ENCODE results near the gene XXYLT1.

The XXYLT1 gene

GRCh38 chr3:195117978-195118581 is 152.9 kb downstream of the XXYLT1 start (continued):
- TF ChIP-seq PATZ1 (CRISPR knock-in tag; IDR thresholded peaks at IDR 0.05; ENCODE audit: borderline replicate concordance) (no peak), ARNTL (CRISPR knock-in tag; IDR thresholded peaks at IDR 0.05; ENCODE audit: borderline replicate concordance, low read depth) (no peak), CSDC2 (CRISPR knock-in tag; IDR thresholded peaks at IDR 0.05) (no peak), CREB5 (CRISPR knock-in tag; IDR thresholded peaks at IDR 0.05; ENCODE audit: low read depth) (no peak), BACH2 (CRISPR knock-in tag; IDR thresholded peaks at IDR 0.05; ENCODE audit: borderline replicate concordance) (no peak), SNAI2 (CRISPR knock-in tag; IDR thresholded peaks at IDR 0.05) (no peak), ZNF8 (CRISPR knock-in tag; IDR thresholded peaks at IDR 0.05) (no peak)

GRCh38 chr3:195116407-195117185 is 154.4 kb downstream of the XXYLT1 start:
- no peak for TF ChIP-seq RARB (CRISPR knock-in tag; IDR thresholded peaks at IDR 0.05)
- no peak for TF ChIP-seq OSR1 (CRISPR knock-in tag; IDR thresholded peaks at IDR 0.05)
- TF ChIP-seq ARNTL (CRISPR knock-in tag; IDR thresholded peaks at IDR 0.05; ENCODE audit: borderline replicate concordance, low read depth) = no peak
- TF ChIP-seq GLIS3 (CRISPR knock-in tag; IDR thresholded peaks at IDR 0.05) = no peak
- TF ChIP-seq POU6F1 (CRISPR knock-in tag; IDR thresholded peaks at IDR 0.05; ENCODE audit: borderline replicate concordance, low read depth) = no peak
- no peak for TF ChIP-seq ZFP3 (CRISPR knock-in tag; IDR thresholded peaks at IDR 0.05)
- no peak for TF ChIP-seq TSHZ2 (CRISPR knock-in tag; IDR thresholded peaks at IDR 0.05)
- no peak for TF ChIP-seq ZNF8 (CRISPR knock-in tag; IDR thresholded peaks at IDR 0.05)
- no peak for TF ChIP-seq TOX (CRISPR knock-in tag; IDR thresholded peaks at IDR 0.05; ENCODE audit: borderline replicate concordance)
- TF ChIP-seq PPARA (CRISPR knock-in tag; IDR thresholded peaks at IDR 0.05; ENCODE audit: borderline replicate concordance) = no peak
- TF ChIP-seq CREB5 (CRISPR knock-in tag; IDR thresholded peaks at IDR 0.05; ENCODE audit: low read depth) = no peak
- no peak for TF ChIP-seq ZC3H10 (CRISPR knock-in tag; IDR thresholded peaks at IDR 0.05)
- TF ChIP-seq ISL1 (CRISPR knock-in tag; IDR thresholded peaks at IDR 0.05) = no peak
- TF ChIP-seq CSRNP3 (CRISPR knock-in tag; IDR thresholded peaks at IDR 0.05) = no peak
- no peak for ATAC-seq
